ENCODE results near the gene PM20D1. TPM values are rescaled to one million over a fixed set of nuclear protein-coding genes. Genes with fewer than 3 reads are reported as not detected.

Gene PM20D1
- polyA plus RNA-seq, 1 of the 3 experiments (the other 2 are of a cell fraction), result not detected

GRCh38 chr1:205791568-205792180 is 58.3 kb downstream of the PM20D1 start (continued):
- TF ChIP-seq ZBTB33 (IDR thresholded peaks at IDR 0.05; ENCODE audit: borderline replicate concordance, low read depth), result no peak
- no peak for TF ChIP-seq TEAD4 (IDR thresholded peaks at IDR 0.05; ENCODE audit: borderline replicate concordance, insufficient read depth)
- no peak for TF ChIP-seq IRF3 (IDR thresholded peaks at IDR 0.05; ENCODE audit: low read depth, low read length)
- TF ChIP-seq MAX (IDR thresholded peaks at IDR 0.05; ENCODE audit: low read depth), result no peak
- no peak for TF ChIP-seq EZH2phosphoT487 (IDR thresholded peaks at IDR 0.05; ENCODE audit: borderline replicate concordance, low read depth)
- TF ChIP-seq, protein P1, sequence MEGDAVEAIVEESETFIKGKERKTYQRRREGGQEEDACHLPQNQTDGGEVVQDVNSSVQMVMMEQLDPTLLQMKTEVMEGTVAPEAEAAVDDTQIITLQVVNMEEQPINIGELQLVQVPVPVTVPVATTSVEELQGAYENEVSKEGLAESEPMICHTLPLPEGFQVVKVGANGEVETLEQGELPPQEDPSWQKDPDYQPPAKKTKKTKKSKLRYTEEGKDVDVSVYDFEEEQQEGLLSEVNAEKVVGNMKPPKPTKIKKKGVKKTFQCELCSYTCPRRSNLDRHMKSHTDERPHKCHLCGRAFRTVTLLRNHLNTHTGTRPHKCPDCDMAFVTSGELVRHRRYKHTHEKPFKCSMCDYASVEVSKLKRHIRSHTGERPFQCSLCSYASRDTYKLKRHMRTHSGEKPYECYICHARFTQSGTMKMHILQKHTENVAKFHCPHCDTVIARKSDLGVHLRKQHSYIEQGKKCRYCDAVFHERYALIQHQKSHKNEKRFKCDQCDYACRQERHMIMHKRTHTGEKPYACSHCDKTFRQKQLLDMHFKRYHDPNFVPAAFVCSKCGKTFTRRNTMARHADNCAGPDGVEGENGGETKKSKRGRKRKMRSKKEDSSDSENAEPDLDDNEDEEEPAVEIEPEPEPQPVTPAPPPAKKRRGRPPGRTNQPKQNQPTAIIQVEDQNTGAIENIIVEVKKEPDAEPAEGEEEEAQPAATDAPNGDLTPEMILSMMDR (IDR thresholded peaks at IDR 0.05), result peak; percentile 86
- TF ChIP-seq RFX5 (IDR thresholded peaks at IDR 0.05; ENCODE audit: low read length), result 0 out of 2 replicates have a peak, but pooled peaks have one; percentile 17
- TF ChIP-seq CHD2 (IDR thresholded peaks at IDR 0.05; ENCODE audit: low read length, partially characterized antibody), result peak; percentile 25
- no peak for TF ChIP-seq EP300 (IDR thresholded peaks at IDR 0.05; ENCODE audit: borderline replicate concordance in 1 of 2, low read depth in 1 of 2, low read length in 1 of 2)
- TF ChIP-seq PBX3 (IDR thresholded peaks at IDR 0.05), result no peak
- no peak for TF ChIP-seq TAF1 (IDR thresholded peaks at IDR 0.05; ENCODE audit: borderline replicate concordance, low read depth, low read length)
- TF ChIP-seq NRF1 (IDR thresholded peaks at IDR 0.05; ENCODE audit: low read depth, low read length), result no peak
- TF ChIP-seq JUND (IDR thresholded peaks at IDR 0.05), result no peak
- no peak for TF ChIP-seq USF1 (IDR thresholded peaks at IDR 0.05; ENCODE audit: borderline replicate concordance, low read depth)
- TF ChIP-seq TCF12 (IDR thresholded peaks at IDR 0.05), result no peak
- TF ChIP-seq MEF2A (IDR thresholded peaks at IDR 0.05; ENCODE audit: borderline replicate concordance, low read depth), result no peak
- TF ChIP-seq RAD21 (IDR thresholded peaks at IDR 0.05; ENCODE audit: low read length), result peak; percentile 94
